HepG2 (cell line): ENCODE data around the gene TXNIP. TPM values are rescaled to one million over a fixed set of nuclear protein-coding genes. Genes with fewer than 3 reads are reported as not detected.

Source experiments
- ARNTL ChIP-seq: sonication (generic); formaldehyde crosslinking; IDR thresholded peaks from 2 replicates; pipeline ENCODE4 v1.4.0; 2020; ENCODE audit warnings: mild to moderate bottlenecking, missing genetic modification reagents
- ATF4 ChIP-seq, 2 experiments: fragments of 450-650 bp in 1 of 2; sonication (generic) in 1 of 2; formaldehyde crosslinking; IDR thresholded peaks; 2 replicates each; pipeline versions ENCODE4 v1.5.0 to v1.8.0; 2020 to 2022; ENCODE audit warnings: mild to moderate bottlenecking in 1 of 2, missing genetic modification reagents in 1 of 2
- DZIP1 ChIP-seq: sonication (generic); formaldehyde crosslinking; IDR thresholded peaks from 2 replicates; pipeline ENCODE4 v1.5.0; 2020; ENCODE audit warnings: mild to moderate bottlenecking, missing genetic modification reagents
- FOSL1 ChIP-seq: sonication (generic); formaldehyde crosslinking; IDR thresholded peaks from 2 replicates; pipeline ENCODE4 v1.9.0; 2021; ENCODE audit warnings: missing genetic modification reagents, borderline replicate concordance
- HCFC1 ChIP-seq: fragments of 150-350 bp; IDR thresholded peaks from 2 replicates; pipeline ENCODE4 v1.6.1; 2014; ENCODE audit warnings: low read depth, low read length
- HDAC6 ChIP-seq: fragments of 200-600 bp; sonication (generic); IDR thresholded peaks from 2 replicates; pipeline ENCODE4 v1.7.0; 2017; ENCODE audit warnings: mild to moderate bottlenecking, antibody characterized with exemption, low read length, low read depth
- NONO ChIP-seq, 2 experiments: fragments of 450-650 bp in 1 of 2; sonication (generic) in 1 of 2; formaldehyde crosslinking in 1 of 2; IDR thresholded peaks in 1 of 2; conservative IDR thresholded peaks in 1 of 2; 2 replicates each; pipeline versions ENCODE4 v1.6.1 to v1.8.0; 2017 to 2022; ENCODE audit warnings: mild to moderate bottlenecking in 1 of 2, missing genetic modification reagents in 1 of 2, moderate library complexity in 1 of 2
- NRL ChIP-seq: sonication (generic); formaldehyde crosslinking; IDR thresholded peaks from 2 replicates; pipeline ENCODE4 v1.5.0; 2020; ENCODE audit warnings: missing genetic modification reagents, mild to moderate bottlenecking, moderate library complexity, borderline replicate concordance
- SMC3 ChIP-seq: IDR thresholded peaks from 2 replicates; pipeline ENCODE4 v1.6.1; 2011; ENCODE audit warnings: low read length, improper control_type of control experiment
- SRY ChIP-seq: sonication (generic); formaldehyde crosslinking; IDR thresholded peaks from 2 replicates; pipeline ENCODE4 v1.8.0; 2022; ENCODE audit warnings: mild to moderate bottlenecking, missing genetic modification reagents
- ZBTB39 ChIP-seq: sonication (generic); formaldehyde crosslinking; IDR thresholded peaks from 2 replicates; pipeline ENCODE4 v1.5.0; 2020; ENCODE audit warnings: missing genetic modification reagents
- ZFAT ChIP-seq: sonication (generic); formaldehyde crosslinking; conservative IDR thresholded peaks from 2 replicates; pipeline ENCODE4 v1.8.1; 2023; ENCODE audit warnings: missing genetic modification reagents, inconsistent platforms
- ZFP36L2 ChIP-seq: sonication (generic); formaldehyde crosslinking; IDR thresholded peaks from 2 replicates; pipeline ENCODE4 v1.4.0; 2020; ENCODE audit warnings: missing genetic modification reagents
- ZNF263 ChIP-seq: sonication (generic); formaldehyde crosslinking; IDR thresholded peaks from 2 replicates; pipeline ENCODE4 v1.4.0; 2020; ENCODE audit warnings: missing genetic modification reagents
- ZNF414 ChIP-seq: sonication (generic); formaldehyde crosslinking; IDR thresholded peaks from 2 replicates; pipeline ENCODE4 v1.5.0; 2020; ENCODE audit warnings: missing genetic modification reagents
- ZNF567 ChIP-seq: sonication (generic); formaldehyde crosslinking; IDR thresholded peaks from 2 replicates; pipeline ENCODE4 v1.8.1; 2023; ENCODE audit warnings: mild to moderate bottlenecking, missing genetic modification reagents, borderline replicate concordance
- ZNF570 ChIP-seq: sonication (generic); formaldehyde crosslinking; IDR thresholded peaks from 2 replicates; pipeline ENCODE4 v1.4.0; 2020; ENCODE audit warnings: mild to moderate bottlenecking, missing genetic modification reagents, borderline replicate concordance
- ZNF577 ChIP-seq: sonication (generic); formaldehyde crosslinking; IDR thresholded peaks from 2 replicates; pipeline ENCODE4 v1.4.0; 2020; ENCODE audit warnings: mild to moderate bottlenecking, low read depth, missing genetic modification reagents, borderline replicate concordance
- ZNF580 ChIP-seq: IDR thresholded peaks from 2 replicates; pipeline ENCODE4 v1.6.1; 2016; ENCODE audit warnings: low read depth, borderline replicate concordance
- ZNF790 ChIP-seq: sonication (generic); formaldehyde crosslinking; IDR thresholded peaks from 2 replicates; pipeline ENCODE4 v1.8.0; 2022; ENCODE audit warnings: missing genetic modification reagents, mild to moderate bottlenecking, borderline replicate concordance
- polyA plus RNA-seq, 8 experiments: library from polyadenylated mRNA; depleted of rRNA in 3 of 8; stranded (reverse) in 7 of 8; unstranded in 1 of 8; fragments of >200 nt; fragmentation: Illumina TruSeq in 4 of 8; extraction: Trizol in 4 of 8; gene quantifications; 2 replicates each; pipeline versions ENCODE4 v1.2.1 to v1.2.3, GENCODE V29; 2011 to 2016; ENCODE audit warnings: low read depth in 4 of 8, missing spikeins in 1 of 8, mixed read lengths in 1 of 8; ENCODE audit not compliant: insufficient read depth in 1 of 8
- total RNA-seq, 5 experiments: library from RNA; depleted of rRNA; stranded (reverse); fragments of >200 nt; fragmentation: Illumina TruSeq; extraction: Trizol; gene quantifications; 2 replicates each; pipeline ENCODE4 v1.2.3, GENCODE V29; 2016; ENCODE audit warnings: low read depth in 1 of 5
- TF ChIP-seq, protein P1 (sequence below): sonication (generic); formaldehyde crosslinking; IDR thresholded peaks from 2 replicates; pipeline ENCODE4 v1.4.0; 2020; ENCODE audit warnings: missing genetic modification reagents, borderline replicate concordance

Gene TXNIP
- total and polyA plus RNA-seq, 2 of the 13 experiments (the other 11 are each of a cell fraction or from before 2014, with no cell fraction given) = 24.4 to 237 TPM

- TF ChIP-seq FOSL1 (CRISPR knock-in tag) (no peak), ZNF414 (CRISPR knock-in tag) (no peak), SMC3 (no peak), ZNF567 (CRISPR knock-in tag) (no peak), NONO (IDR thresholded peaks at IDR 0.05) (no peak), NONO (CRISPR knock-in tag; conservative IDR thresholded peaks at IDR 0.05) (no peak), ZNF580 (CRISPR knock-in tag) (0 out of 2 replicates have a peak, but pooled peaks have one; percentile 9), NRL (no peak), ZFAT (CRISPR knock-in tag) (0 out of 2 replicates have a peak, but pooled peaks have one; percentile 27), ZNF263 (CRISPR knock-in tag) (no peak), DZIP1 (CRISPR knock-in tag) (no peak), ZNF790 (CRISPR knock-in tag) (no peak), ZFP36L2 (CRISPR knock-in tag) (no peak), ZNF570 (no peak), ZNF577 (CRISPR knock-in tag) (no peak), ZBTB39 (no peak), HCFC1 (no peak), ATF4 (CRISPR knock-in tag; IDR thresholded peaks at IDR 0.05) (no peak), ARNTL (0 out of 2 replicates have a peak, but pooled peaks have one; percentile 13), HDAC6 (no peak), SRY (CRISPR knock-in tag) (no peak; the same call in 1 of the 2 replicates)
- TF ChIP-seq, protein P1, sequence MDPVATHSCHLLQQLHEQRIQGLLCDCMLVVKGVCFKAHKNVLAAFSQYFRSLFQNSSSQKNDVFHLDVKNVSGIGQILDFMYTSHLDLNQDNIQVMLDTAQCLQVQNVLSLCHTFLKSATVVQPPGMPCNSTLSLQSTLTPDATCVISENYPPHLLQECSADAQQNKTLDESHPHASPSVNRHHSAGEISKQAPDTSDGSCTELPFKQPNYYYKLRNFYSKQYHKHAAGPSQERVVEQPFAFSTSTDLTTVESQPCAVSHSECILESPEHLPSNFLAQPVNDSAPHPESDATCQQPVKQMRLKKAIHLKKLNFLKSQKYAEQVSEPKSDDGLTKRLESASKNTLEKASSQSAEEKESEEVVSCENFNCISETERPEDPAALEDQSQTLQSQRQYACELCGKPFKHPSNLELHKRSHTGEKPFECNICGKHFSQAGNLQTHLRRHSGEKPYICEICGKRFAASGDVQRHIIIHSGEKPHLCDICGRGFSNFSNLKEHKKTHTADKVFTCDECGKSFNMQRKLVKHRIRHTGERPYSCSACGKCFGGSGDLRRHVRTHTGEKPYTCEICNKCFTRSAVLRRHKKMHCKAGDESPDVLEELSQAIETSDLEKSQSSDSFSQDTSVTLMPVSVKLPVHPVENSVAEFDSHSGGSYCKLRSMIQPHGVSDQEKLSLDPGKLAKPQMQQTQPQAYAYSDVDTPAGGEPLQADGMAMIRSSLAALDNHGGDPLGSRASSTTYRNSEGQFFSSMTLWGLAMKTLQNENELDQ (CRISPR knock-in tag) = no peak
Observed at GRCh38 chr1:146035048-146035423, 38.7 kb upstream of the TXNIP start (continued).
